Measurements from ENCODE around the gene SAE1.

Gene SAE1

GRCh38 chr19:47253970-47254369 lies 123.3 kb downstream of the SAE1 start:
- H3K4me3 ChIP-seq (ENCODE audit: low read depth in 1 of 2, low read length in 2 of 2): no peak overlapping the region
- H3K27ac ChIP-seq (ENCODE audit: low read depth, low read length): no peak overlapping the region
- peaks cover 6% of the 10 kb centered on the region for H3K36me3 ChIP-seq (ENCODE audit: insufficient read depth, low read length)
- H3K9me3 ChIP-seq (ENCODE audit: low read length): no peaks in the 10 kb centered on the region
- no peaks in the 10 kb centered on the region for H3K27me3 ChIP-seq (ENCODE audit: control insufficient read depth in 1 of 2, insufficient read depth in 2 of 2, low read length in 2 of 2)
- no peak overlapping the region for H3K9ac ChIP-seq (ENCODE audit: low read length)
- peaks cover 15% of the 10 kb centered on the region for H3K4me1 ChIP-seq (ENCODE audit: insufficient read depth, low read length)

GRCh38 chr19:47255879-47256692 lies 125.5 kb downstream of the SAE1 start, which contains the start of gene CCDC9:
Gene CCDC9 (plus strand): TSS chr19:47256525. CDS start chr19:47258401, 1,876 bp downstream.
- H3K9ac ChIP-seq (ENCODE audit: low read length): peak within 1 kb of the TSS; percentile 80
- no peaks in the 10 kb centered on the region for H3K9me3 ChIP-seq (ENCODE audit: low read length)
- H3K27me3 ChIP-seq (ENCODE audit: control insufficient read depth in 1 of 2, insufficient read depth in 2 of 2, low read length in 2 of 2): no peaks in the 10 kb centered on the region
- H3K27ac ChIP-seq (ENCODE audit: low read depth, low read length): peak within 1 kb of the TSS; percentile 91
- H3K4me3 ChIP-seq (ENCODE audit: low read depth in 1 of 2, low read length in 2 of 2): peak within 1 kb of the TSS; percentile 61 to 96
- peaks cover 23% of the 10 kb centered on the region for H3K4me1 ChIP-seq (ENCODE audit: insufficient read depth, low read length)
- H3K36me3 ChIP-seq (ENCODE audit: insufficient read depth, low read length): peaks cover 27% of the 10 kb centered on the region

- H3K36me3 ChIP-seq (ENCODE audit: insufficient read depth, low read length): peaks cover 31% of the 10 kb centered on the region
- H3K4me1 ChIP-seq (ENCODE audit: insufficient read depth, low read length): peaks cover 23% of the 10 kb centered on the region
- H3K9me3 ChIP-seq (ENCODE audit: low read length): no peaks in the 10 kb centered on the region
- peak overlapping the region; percentile 91 for H3K27ac ChIP-seq (ENCODE audit: low read depth, low read length)
- no peaks in the 10 kb centered on the region for H3K27me3 ChIP-seq (ENCODE audit: control insufficient read depth in 1 of 2, insufficient read depth in 2 of 2, low read length in 2 of 2)
- H3K9ac ChIP-seq (ENCODE audit: low read length): no peak overlapping the region
- H3K4me3 ChIP-seq (ENCODE audit: low read depth in 1 of 2, low read length in 2 of 2): peak overlapping the region in 1 of 2 donors; percentile 61
Measured at GRCh38 chr19:47256693-47257410, 126.2 kb downstream of the SAE1 start.

- H3K4me1 ChIP-seq (ENCODE audit: insufficient read depth, low read length): peaks cover 23% of the 10 kb centered on the region
- peak overlapping the region; percentile 74 for H3K9ac ChIP-seq (ENCODE audit: low read length)
Measured at GRCh38 chr19:47257411-47258169, 127.0 kb downstream of the SAE1 start.

GRCh38 chr19:47258434-47258833 lies 127.8 kb downstream of the SAE1 start:
- peaks cover 38% of the 10 kb centered on the region for H3K36me3 ChIP-seq (ENCODE audit: insufficient read depth, low read length)
- peaks cover 23% of the 10 kb centered on the region for H3K4me1 ChIP-seq (ENCODE audit: insufficient read depth, low read length)
- peak overlapping the region; percentile 89 for H3K27ac ChIP-seq (ENCODE audit: low read depth, low read length)
- no peaks in the 10 kb centered on the region for H3K27me3 ChIP-seq (ENCODE audit: control insufficient read depth in 1 of 2, insufficient read depth in 2 of 2, low read length in 2 of 2)
- no peak overlapping the region for H3K9ac ChIP-seq (ENCODE audit: low read length)
- no peak overlapping the region for H3K4me3 ChIP-seq (ENCODE audit: low read depth in 1 of 2, low read length in 2 of 2)
- no peaks in the 10 kb centered on the region for H3K9me3 ChIP-seq (ENCODE audit: low read length)

More at GRCh38 chr19:47257411-47258169, 127.0 kb downstream of the SAE1 start:
- H3K27ac ChIP-seq (ENCODE audit: low read depth, low read length): peak overlapping the region; percentile 89
- peak overlapping the region; percentile 55 to 71 for H3K4me3 ChIP-seq (ENCODE audit: low read depth in 1 of 2, low read length in 2 of 2)
- H3K27me3 ChIP-seq (ENCODE audit: control insufficient read depth in 1 of 2, insufficient read depth in 2 of 2, low read length in 2 of 2): no peaks in the 10 kb centered on the region
- peaks cover 36% of the 10 kb centered on the region for H3K36me3 ChIP-seq (ENCODE audit: insufficient read depth, low read length)
- no peaks in the 10 kb centered on the region for H3K9me3 ChIP-seq (ENCODE audit: low read length)

GRCh38 chr19:47258895-47259555 lies 128.4 kb downstream of the SAE1 start:
- Histone ChIP-seq H3K27me3 (ENCODE audit: control insufficient read depth in 1 of 2, insufficient read depth in 2 of 2, low read length in 2 of 2) (no peaks in the 10 kb centered on the region), H3K27ac (ENCODE audit: low read depth, low read length) (peak overlapping the region; percentile 10), H3K4me1 (ENCODE audit: insufficient read depth, low read length) (peaks cover 23% of the 10 kb centered on the region), H3K36me3 (ENCODE audit: insufficient read depth, low read length) (peaks cover 40% of the 10 kb centered on the region), H3K4me3 (ENCODE audit: low read depth in 1 of 2, low read length in 2 of 2) (no peak overlapping the region), H3K9me3 (ENCODE audit: low read length) (no peaks in the 10 kb centered on the region), H3K9ac (ENCODE audit: low read length) (no peak overlapping the region)
